ENCODE data around the gene PDZRN3.

PDZRN3 gene

GRCh38 chr3:73653351-73653750, 28.6 kb upstream of the PDZRN3 start:
- TF ChIP-seq CTCF (conservative IDR thresholded peaks at IDR 0.05; ENCODE audit: low read length): no peak
- DNase-seq (ENCODE audit: low read depth): no peak
- H3K4me3 ChIP-seq (ENCODE audit: low read length): no peak overlapping the region

DNA sequence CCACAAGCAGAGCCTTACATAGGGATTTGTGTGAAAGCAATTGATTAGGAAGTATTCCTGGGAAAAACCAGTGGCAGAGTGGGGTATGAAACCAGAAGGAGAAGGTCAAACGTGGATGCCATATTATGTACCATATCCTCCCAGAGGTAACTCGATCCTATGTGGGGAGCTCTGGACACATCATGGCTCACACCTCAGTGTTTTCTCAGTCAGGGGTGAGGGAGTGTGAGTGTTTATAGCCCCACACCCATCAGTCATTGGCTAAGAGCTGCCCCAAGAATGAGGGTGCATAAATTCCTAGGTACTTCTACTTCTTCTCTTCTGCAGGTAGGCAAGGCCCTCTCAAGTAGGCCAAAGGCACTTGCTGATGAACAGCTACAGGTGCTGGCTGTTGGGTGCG, 28.2 kb upstream of the PDZRN3 start:
- H3K4me3 ChIP-seq (ENCODE audit: low read length): no peak overlapping the region
- DNase-seq (ENCODE audit: low read depth): no peak
- no peak for TF ChIP-seq CTCF (conservative IDR thresholded peaks at IDR 0.05; ENCODE audit: low read length)

DNA sequence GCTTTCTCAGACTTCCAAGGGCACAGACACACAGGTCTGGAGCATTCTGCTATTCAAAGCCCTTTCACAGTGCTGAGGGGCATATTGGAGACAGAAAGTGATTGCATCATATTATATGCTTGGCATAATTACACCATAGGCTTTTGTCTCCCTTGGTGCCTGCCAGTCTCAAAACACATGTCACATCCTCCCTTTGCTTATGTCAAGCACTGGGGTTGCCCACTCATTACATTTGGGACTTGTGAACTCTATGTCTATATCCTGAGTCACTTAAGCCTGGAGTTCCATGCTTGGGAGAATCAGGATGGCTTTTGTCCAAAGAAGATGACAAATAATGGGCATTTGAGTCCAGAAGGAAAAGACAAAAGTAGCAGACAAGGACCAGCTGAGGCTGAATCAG, 12.3 kb upstream of the PDZRN3 start:
- peak; percentile 53 for DNase-seq (ENCODE audit: low read depth)
- no peak overlapping the region for H3K4me3 ChIP-seq (ENCODE audit: low read length)
- no peak for TF ChIP-seq CTCF (conservative IDR thresholded peaks at IDR 0.05; ENCODE audit: low read length)

GRCh38 chr3:73635254-73635653, 10.5 kb upstream of the PDZRN3 start:
- DNase-seq (ENCODE audit: low read depth): no peak
- H3K4me3 ChIP-seq (ENCODE audit: low read length): no peak overlapping the region
- no peak for TF ChIP-seq CTCF (conservative IDR thresholded peaks at IDR 0.05; ENCODE audit: low read length)

DNA sequence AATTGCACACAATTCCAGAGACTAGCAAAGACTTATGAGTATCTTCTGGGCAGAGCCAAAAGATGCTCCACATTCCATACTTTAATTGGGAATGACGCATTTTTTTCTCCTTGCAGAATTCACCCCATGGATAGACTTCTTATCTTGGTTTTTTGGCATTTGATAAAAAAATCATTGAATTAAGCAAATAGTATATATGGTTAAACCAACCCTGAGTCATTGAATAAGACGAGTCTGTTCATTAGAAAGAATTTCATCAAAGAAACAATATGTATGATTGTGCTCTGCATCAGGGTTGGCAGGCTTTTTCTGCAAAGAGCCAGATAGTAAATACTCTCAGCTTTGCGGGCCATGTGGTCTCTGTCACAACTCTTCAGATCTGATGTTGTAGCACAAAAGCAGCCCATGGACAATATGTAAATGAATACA, 9.2 kb upstream of the PDZRN3 start:
- H3K4me3 ChIP-seq (ENCODE audit: low read length): no peak overlapping the region
- no peak for TF ChIP-seq CTCF (conservative IDR thresholded peaks at IDR 0.05; ENCODE audit: low read length)
- no peak for DNase-seq (ENCODE audit: low read depth)

DNA sequence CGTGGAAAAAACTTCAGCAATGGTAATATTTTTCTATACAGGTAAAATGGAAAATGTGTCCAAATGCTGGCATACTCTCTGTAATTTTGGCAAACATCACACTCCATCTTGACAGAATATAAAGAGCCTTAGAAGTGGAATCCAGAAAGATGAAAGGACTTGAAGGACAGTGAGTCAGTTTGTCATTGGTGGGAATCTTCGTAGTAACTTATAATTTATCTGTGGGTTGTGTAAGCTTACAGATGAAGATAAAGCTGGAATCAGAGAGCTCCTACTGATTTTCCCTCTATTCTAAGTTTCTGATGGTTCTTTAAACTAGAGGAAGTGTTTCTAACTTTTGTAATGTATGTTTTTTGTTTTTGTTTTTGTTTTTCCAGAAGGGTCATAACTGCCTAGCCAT, 8.7 kb upstream of the PDZRN3 start:
- no peak for DNase-seq (ENCODE audit: low read depth)
- no peak for TF ChIP-seq CTCF (conservative IDR thresholded peaks at IDR 0.05; ENCODE audit: low read length)
- H3K4me3 ChIP-seq (ENCODE audit: low read length): no peak overlapping the region

DNA sequence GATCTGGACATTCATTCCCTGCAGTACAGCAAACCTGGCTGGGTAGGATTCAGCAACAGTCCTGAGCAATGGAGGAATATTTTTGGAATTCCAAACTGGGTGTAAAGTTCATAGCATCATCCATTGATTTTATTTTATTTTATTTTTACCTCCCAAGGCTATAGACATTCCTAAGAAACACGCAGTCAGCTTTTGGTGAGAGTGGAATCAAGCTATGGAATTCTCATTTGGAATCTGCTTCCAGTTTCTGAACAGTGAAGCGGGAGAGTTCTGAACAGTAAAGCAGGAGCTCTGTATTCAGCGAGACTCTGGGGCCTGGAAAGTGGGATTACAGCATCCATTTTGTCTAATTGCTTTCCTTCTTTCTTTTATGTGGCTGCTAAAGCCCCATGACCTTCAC, 1.4 kb upstream of the PDZRN3 start:
- H3K4me3 ChIP-seq (ENCODE audit: low read length): peak overlapping the region; percentile 96
- no peak for TF ChIP-seq CTCF (conservative IDR thresholded peaks at IDR 0.05; ENCODE audit: low read length)
- DNase-seq (ENCODE audit: low read depth): no peak

All from AG10803 (cell line).